WTC11 (cell line): ENCODE measurements around the gene RGS16. TPM values are rescaled to one million over a fixed set of nuclear protein-coding genes. Genes with fewer than 3 reads are reported as not detected.

Experiments used
- ATAC-seq: fragments of 200-7000 bp; cut with Tn5 transposase; 2 replicates; pipeline ENCODE4 v1.10.0; 2021; ENCODE audit warnings: mild to moderate bottlenecking, moderate library complexity
- CTCF ChIA-PET: fragments of 300-600 bp; sonication (Branson Sonifier 250); formaldehyde crosslinking; loops from one replicate; lab custom pipeline; 2021; ENCODE audit warnings: antibody characterized with exemption; lab: Charles Lee
- POLR2A ChIA-PET: fragments of 350-600 bp; sonication (Branson Sonifier 250); formaldehyde crosslinking; loops from one replicate; lab custom pipeline; 2021; ENCODE audit warnings: antibody characterized with exemption; lab: Charles Lee
- DNase-seq: peaks from one replicate; pipeline ENCODE4 v3.0.0; 2021; ENCODE audit warnings: low spot score
- H3K27ac Mint-ChIP-seq: 2 replicates; pipeline ENCODE4 v1.8.0; 2021; ENCODE audit warnings: mixed read lengths
- H3K27me3 Mint-ChIP-seq: 2 replicates; pipeline ENCODE4 v1.8.0; 2021; ENCODE audit warnings: low read depth, mild to moderate bottlenecking, moderate library complexity, mixed read lengths
- H3K36me3 Mint-ChIP-seq: 2 replicates; pipeline ENCODE4 v1.8.0; 2021; ENCODE audit warnings: mixed read lengths
- H3K4me1 Mint-ChIP-seq: 2 replicates; pipeline ENCODE4 v1.8.0; 2022; ENCODE audit warnings: mixed read lengths
- H3K4me3 Mint-ChIP-seq: 2 replicates; pipeline ENCODE4 v1.8.0; 2021; ENCODE audit warnings: mild to moderate bottlenecking, moderate library complexity, mixed read lengths
- H3K9me3 Mint-ChIP-seq: 2 replicates; pipeline ENCODE4 v1.8.0; 2021; ENCODE audit warnings: mixed read lengths
- ATF3 ChIP-seq: sonication (generic); formaldehyde crosslinking; conservative IDR thresholded peaks from 2 replicates; pipeline ENCODE4 v1.8.1; 2022; ENCODE audit warnings: mild to moderate bottlenecking, missing genetic modification reagents
- CBFB ChIP-seq: sonication (generic); formaldehyde crosslinking; IDR thresholded peaks from 2 replicates; pipeline ENCODE4 v1.8.1; 2022; ENCODE audit warnings: mild to moderate bottlenecking, low read depth, missing genetic modification reagents
- CTCF ChIP-seq: fragments of 200-600 bp; IDR thresholded peaks from 2 replicates; pipeline ENCODE4 v1.8.0; 2022; ENCODE audit warnings: antibody characterized with exemption
- E2F1 ChIP-seq: sonication (generic); formaldehyde crosslinking; IDR thresholded peaks from 2 replicates; pipeline ENCODE4 v1.8.0; 2022; ENCODE audit warnings: mild to moderate bottlenecking, missing genetic modification reagents
- EMX1 ChIP-seq: fragments of 250-450 bp; sonication (Bioruptor Pico); IDR thresholded peaks from 2 replicates; pipeline ENCODE4 v1.8.0; 2021; ENCODE audit warnings: mild to moderate bottlenecking
- ETV6 ChIP-seq: sonication (generic); formaldehyde crosslinking; IDR thresholded peaks from 2 replicates; pipeline ENCODE4 v1.8.1; 2022; ENCODE audit warnings: mild to moderate bottlenecking, missing genetic modification reagents
- FOXJ3 ChIP-seq: sonication (generic); formaldehyde crosslinking; IDR thresholded peaks from 2 replicates; pipeline ENCODE4 v1.9.0; 2021; ENCODE audit warnings: missing genetic modification reagents, mild to moderate bottlenecking, borderline replicate concordance
- GRHL2 ChIP-seq: fragments of 250-450 bp; sonication (Bioruptor Pico); IDR thresholded peaks from 2 replicates; pipeline ENCODE4 v1.8.0; 2022; ENCODE audit warnings: mild to moderate bottlenecking, moderate library complexity; ENCODE audit not compliant: insufficient replicate concordance, severe bottlenecking
- HMGXB4 ChIP-seq: sonication (generic); formaldehyde crosslinking; IDR thresholded peaks from 2 replicates; pipeline ENCODE4 v1.8.1; 2023; ENCODE audit warnings: mild to moderate bottlenecking, moderate library complexity, missing genetic modification reagents
- IRF1 ChIP-seq: sonication (generic); formaldehyde crosslinking; IDR thresholded peaks from 2 replicates; pipeline ENCODE4 v1.8.0; 2023; ENCODE audit warnings: missing genetic modification reagents
- JAZF1 ChIP-seq: fragments of 250-450 bp; sonication (Bioruptor Pico); IDR thresholded peaks from 2 replicates; pipeline ENCODE4 v1.9.0; 2021; ENCODE audit warnings: moderate library complexity, mild to moderate bottlenecking, inconsistent platforms
- OVOL2 ChIP-seq: fragments of 250-450 bp; sonication (Bioruptor Pico); IDR thresholded peaks from 2 replicates; pipeline ENCODE4 v1.9.0; 2021; ENCODE audit warnings: mild to moderate bottlenecking, borderline replicate concordance
- PRDM15 ChIP-seq: sonication (generic); formaldehyde crosslinking; IDR thresholded peaks from 2 replicates; pipeline ENCODE4 v1.8.0; 2022; ENCODE audit warnings: missing genetic modification reagents
- PREB ChIP-seq: sonication (generic); formaldehyde crosslinking; IDR thresholded peaks from 2 replicates; pipeline ENCODE4 v1.8.1; 2022; ENCODE audit warnings: mild to moderate bottlenecking, missing genetic modification reagents, moderate library complexity, borderline replicate concordance
- PRRX2 ChIP-seq: fragments of 250-450 bp; sonication (Bioruptor Pico); IDR thresholded peaks from 2 replicates; pipeline ENCODE4 v1.8.0; 2021; ENCODE audit warnings: mild to moderate bottlenecking
- USF1 ChIP-seq: sonication (generic); formaldehyde crosslinking; IDR thresholded peaks from 2 replicates; pipeline ENCODE4 v1.8.0; 2022; ENCODE audit warnings: mild to moderate bottlenecking, missing genetic modification reagents
- ZNF138 ChIP-seq: sonication (generic); formaldehyde crosslinking; conservative IDR thresholded peaks from 2 replicates; pipeline ENCODE4 v1.8.1; 2022; ENCODE audit warnings: mild to moderate bottlenecking, moderate library complexity, missing genetic modification reagents
- total RNA-seq: library from RNA; stranded (reverse); gene quantifications from 3 replicates; pipeline ENCODE4 v1.2.3, GENCODE V29; 2021

The RGS16 gene
- total RNA-seq, 1 experiment from 2014 or later: 17.8 TPM

- CTCF ChIA-PET: interaction anchor here (3.2 kb wide), 1 partner anchor 140 kb away, joined by 10 read pairs; no protein-coding TSS in a partner anchor
- Mint-ChIP-seq H3K4me3 (no peak overlapping the region), H3K9me3 (peaks cover 17% of the 10 kb centered on the region), H3K4me1 (no peaks in the 10 kb centered on the region), H3K27ac (no peak overlapping the region), H3K36me3 (0 out of 2 replicates have a peak, but pooled peaks cover 3% of the 10 kb centered on the region), H3K27me3 (no peaks in the 10 kb centered on the region; the same call in 1 of the 2 replicates)
- POLR2A ChIA-PET: interaction anchor here (1.3 kb wide), 1 partner anchor 26 kb away, joined by 3 read pairs; no protein-coding TSS in a partner anchor
- ATAC-seq: no peak
- no peak for DNase-seq
- no peak for TF ChIP-seq PREB
- TF ChIP-seq ATF3 (CRISPR knock-in tag): no peak
- TF ChIP-seq USF1 (CRISPR knock-in tag): no peak
- TF ChIP-seq PRRX2 (CRISPR knock-in tag): no peak
- TF ChIP-seq ZNF138 (CRISPR knock-in tag): no peak
- no peak for TF ChIP-seq PRDM15 (CRISPR knock-in tag)
- no peak for TF ChIP-seq GRHL2 (CRISPR knock-in tag)
- no peak for TF ChIP-seq IRF1 (CRISPR knock-in tag)
- TF ChIP-seq E2F1: no peak
- no peak for TF ChIP-seq CTCF
- no peak for TF ChIP-seq ETV6 (CRISPR knock-in tag)
- no peak for TF ChIP-seq EMX1 (CRISPR knock-in tag)
- TF ChIP-seq CBFB: no peak
- TF ChIP-seq JAZF1: no peak
- no peak for TF ChIP-seq OVOL2 (CRISPR knock-in tag)
- TF ChIP-seq FOXJ3 (CRISPR knock-in tag): no peak
- TF ChIP-seq HMGXB4: no peak
These were observed 38.3 kb upstream of the RGS16 start for GRCh38 chr1:182642461-182642860.
